Measurements from ENCODE around the gene KIF20A. TPM values are rescaled to one million over a fixed set of nuclear protein-coding genes. Genes with fewer than 3 reads are reported as not detected.
A peak's percentile ranks its signal among the peaks of the same experiment; 100 is the strongest.
"Not testable (repeated sequence)": the region's sequence is repeated elsewhere in the genome, so short reads cannot be mapped to it uniquely, and the experiment has no call there.

Gene KIF20A
- total and polyA plus RNA-seq, 4 experiments from 2014 or later: not detected

DNA sequence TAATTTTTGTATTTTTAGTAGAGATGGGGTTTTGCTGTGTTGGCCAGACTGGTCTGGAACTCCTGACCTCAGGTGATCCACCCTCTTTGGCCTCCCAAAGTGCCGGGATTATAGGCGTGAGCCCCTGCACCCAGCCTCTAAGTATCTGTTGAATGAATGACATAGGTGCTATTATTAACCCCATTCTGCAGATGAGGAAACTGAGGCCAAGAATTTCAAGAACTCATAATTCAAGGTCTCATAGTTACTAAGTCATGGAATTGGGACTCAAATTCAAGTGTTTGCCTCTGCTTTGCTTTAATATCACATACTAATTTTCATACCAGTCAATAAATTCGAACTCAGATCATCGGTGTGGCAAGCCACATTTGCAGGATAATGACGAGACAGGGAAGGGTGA, 1.9 kb downstream of the KIF20A start:
- no peak overlapping the region for H3K4me3 Mint-ChIP-seq
- no peaks in the 10 kb centered on the region for H3K9me3 ChIP-seq (ENCODE audit: control insufficient read depth in 1 of 2, low read length in 2 of 2)
- intact Hi-C loops (cut with micrococcal nuclease): no loop called here
- POLR2A ChIA-PET (ENCODE audit: partially characterized antibody): no interaction called here
- H3K4me3 ChIP-seq (ENCODE audit: low read length in 2 of 2): no peak overlapping the region
- no peaks in the 10 kb centered on the region for H3K27me3 Mint-ChIP-seq
- peaks cover 3 to 11% (median 7%) of the 10 kb centered on the region in 4 donors for H3K4me1 Mint-ChIP-seq
- CTCF ChIA-PET (ENCODE audit: partially characterized antibody): interaction anchor here (1.2 to 2.3 kb wide), 2 partner anchors 15 to 231 kb away, joined by 3 to 5 read pairs; no protein-coding TSS in a partner anchor
- H3K27ac Mint-ChIP-seq: no peak overlapping the region
- H3K27ac ChIP-seq (ENCODE audit: low read depth, low read length): no peak overlapping the region
- H3K27me3 ChIP-seq (ENCODE audit: insufficient read depth, low read length): no peaks in the 10 kb centered on the region
- no peaks in the 10 kb centered on the region for H3K36me3 ChIP-seq (ENCODE audit: insufficient read depth, low read length)
- peaks cover 0 to 23% of the 10 kb centered on the region in 2 donors for H3K36me3 Mint-ChIP-seq
- H3K4me1 ChIP-seq (ENCODE audit: insufficient read depth, low read length): peaks cover 15% of the 10 kb centered on the region
- no peak for DNase-seq
- H3K9me3 Mint-ChIP-seq: no peaks in the 10 kb centered on the region

DNA sequence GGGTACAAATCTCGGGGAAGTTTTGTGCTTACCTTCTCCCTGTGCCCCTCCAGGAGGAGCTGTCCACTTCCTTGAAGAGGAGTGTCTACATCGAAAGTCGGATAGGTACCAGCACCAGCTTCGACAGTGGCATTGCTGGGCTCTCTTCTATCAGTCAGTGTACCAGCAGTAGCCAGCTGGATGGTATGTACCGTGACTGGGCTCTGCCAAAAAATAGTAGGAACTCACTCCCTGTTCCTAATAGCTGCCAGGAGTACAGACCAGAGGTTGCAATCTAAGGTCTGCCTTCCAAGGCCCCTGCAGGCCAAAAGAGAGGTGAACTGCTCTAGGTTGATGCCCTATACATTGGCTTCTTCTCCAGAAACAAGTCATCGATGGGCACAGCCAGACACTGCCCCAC, 3.9 kb downstream of the KIF20A start:
- Histone ChIP-seq H3K9me3 (ENCODE audit: control insufficient read depth in 1 of 2, low read length in 2 of 2) (no peaks in the 10 kb centered on the region), H3K27me3 (ENCODE audit: insufficient read depth, low read length) (no peaks in the 10 kb centered on the region), H3K4me3 (ENCODE audit: low read length in 2 of 2) (no peak overlapping the region), H3K4me1 (ENCODE audit: insufficient read depth, low read length) (peaks cover 8% of the 10 kb centered on the region), H3K36me3 (ENCODE audit: insufficient read depth, low read length) (peaks cover 10% of the 10 kb centered on the region), H3K27ac (ENCODE audit: low read depth, low read length) (no peak overlapping the region)
- H3K27ac Mint-ChIP-seq: no peak overlapping the region
- no peak for DNase-seq
- ChIA-PET POLR2A (ENCODE audit: partially characterized antibody) (no interaction called here), CTCF (ENCODE audit: partially characterized antibody) (interaction anchor here (1.6 kb wide), 1 partner anchor 404 kb away, joined by 5 read pairs; no protein-coding TSS in a partner anchor)
- no peak overlapping the region for H3K4me3 Mint-ChIP-seq
- peaks cover 0 to 26% of the 10 kb centered on the region in 2 donors for H3K36me3 Mint-ChIP-seq
- H3K27me3 Mint-ChIP-seq: no peaks in the 10 kb centered on the region
- intact Hi-C loops (cut with micrococcal nuclease): no loop called here
- H3K9me3 Mint-ChIP-seq: no peaks in the 10 kb centered on the region
- H3K4me1 Mint-ChIP-seq: peaks cover 0 to 9% (median under 1%) of the 10 kb centered on the region in 4 donors

DNA sequence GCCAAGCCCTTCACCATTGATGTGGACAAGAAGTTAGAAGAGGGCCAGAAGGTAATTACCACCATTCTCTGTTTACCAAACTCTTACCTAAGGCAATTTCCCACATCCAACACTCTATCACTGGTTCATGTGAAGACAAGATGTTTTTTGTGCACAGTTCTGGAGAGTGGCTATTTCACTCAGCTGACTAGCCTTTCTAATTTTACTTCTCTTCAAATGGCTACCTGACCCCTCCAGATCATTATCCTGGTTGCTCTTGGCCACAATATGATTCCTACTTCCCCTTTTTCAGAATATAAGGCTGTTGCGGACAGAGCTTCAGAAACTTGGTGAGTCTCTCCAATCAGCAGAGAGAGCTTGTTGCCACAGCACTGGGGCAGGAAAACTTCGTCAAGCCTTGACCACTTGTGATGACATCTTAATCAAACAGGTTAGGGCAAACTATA, 7.1 kb downstream of the KIF20A start:
- H3K27ac Mint-ChIP-seq: peak overlapping the region in 2 of 7 donors; percentile 13 to 31
- H3K9me3 Mint-ChIP-seq: no peaks in the 10 kb centered on the region
- Histone ChIP-seq H3K36me3 (ENCODE audit: insufficient read depth, low read length) (peaks cover 35% of the 10 kb centered on the region), H3K4me3 (ENCODE audit: low read length in 2 of 2) (no peak overlapping the region), H3K27me3 (ENCODE audit: insufficient read depth, low read length) (no peaks in the 10 kb centered on the region), H3K27ac (ENCODE audit: low read depth, low read length) (no peak overlapping the region), H3K4me1 (ENCODE audit: insufficient read depth, low read length) (no peaks in the 10 kb centered on the region), H3K9me3 (ENCODE audit: control insufficient read depth in 1 of 2, low read length in 2 of 2) (no peaks in the 10 kb centered on the region)
- H3K4me3 Mint-ChIP-seq: no peak overlapping the region
- peaks cover 16 to 49% of the 10 kb centered on the region in 2 donors for H3K36me3 Mint-ChIP-seq
- intact Hi-C loops (cut with micrococcal nuclease): no loop called here
- no peaks in the 10 kb centered on the region for H3K4me1 Mint-ChIP-seq
- ChIA-PET CTCF (ENCODE audit: partially characterized antibody) (interaction anchor here (0.6 to 0.9 kb wide), 2 partner anchors 166 to 443 kb away, joined by 3 read pairs; partner anchors contain the start of gene KDM3B), POLR2A (ENCODE audit: partially characterized antibody) (no interaction called here)
- no peaks in the 10 kb centered on the region for H3K27me3 Mint-ChIP-seq
- DNase-seq: no peak

DNA sequence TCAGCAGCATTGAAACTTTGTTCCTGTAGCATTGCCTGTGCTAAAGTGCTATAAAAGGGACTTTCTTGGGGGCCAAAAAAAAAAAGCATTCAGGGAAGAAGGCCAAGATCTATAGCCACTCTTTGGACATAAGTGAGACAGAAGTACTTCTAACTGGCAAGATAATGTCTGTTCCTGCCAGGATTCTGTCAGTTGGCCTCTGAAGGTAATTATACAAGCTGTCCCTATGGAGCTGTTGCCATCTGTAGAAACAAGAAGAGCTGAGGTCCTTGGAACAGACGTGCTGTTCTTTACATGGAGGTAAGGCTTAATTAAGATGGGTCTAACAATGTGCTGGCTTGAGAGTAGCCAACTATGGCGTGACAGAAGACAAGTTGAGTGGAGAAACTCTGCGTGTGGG, 9.7 kb downstream of the KIF20A start:
- ChIA-PET POLR2A (ENCODE audit: partially characterized antibody) (no interaction called here), CTCF (ENCODE audit: partially characterized antibody) (interaction anchor here (0.6 to 2.5 kb wide), 2 partner anchors 8 to 10 kb away, joined by 3 to 9 read pairs; partner anchors contain the start of genes BRD8 and KIF20A)
- Histone ChIP-seq H3K27me3 (ENCODE audit: insufficient read depth, low read length) (no peaks in the 10 kb centered on the region), H3K36me3 (ENCODE audit: insufficient read depth, low read length) (peaks cover 54% of the 10 kb centered on the region), H3K4me1 (ENCODE audit: insufficient read depth, low read length) (no peaks in the 10 kb centered on the region), H3K9me3 (ENCODE audit: control insufficient read depth in 1 of 2, low read length in 2 of 2) (no peaks in the 10 kb centered on the region), H3K4me3 (ENCODE audit: low read length in 2 of 2) (no peak overlapping the region), H3K27ac (ENCODE audit: low read depth, low read length) (no peak overlapping the region)
- H3K27me3 Mint-ChIP-seq: no peaks in the 10 kb centered on the region
- no peak overlapping the region for H3K27ac Mint-ChIP-seq
- H3K4me1 Mint-ChIP-seq: no peaks in the 10 kb centered on the region
- H3K9me3 Mint-ChIP-seq: no peaks in the 10 kb centered on the region
- intact Hi-C loops (cut with micrococcal nuclease): no loop called here
- peaks cover 26 to 70% of the 10 kb centered on the region in 2 donors for H3K36me3 Mint-ChIP-seq
- no peak for DNase-seq
- no peak overlapping the region for H3K4me3 Mint-ChIP-seq

DNA sequence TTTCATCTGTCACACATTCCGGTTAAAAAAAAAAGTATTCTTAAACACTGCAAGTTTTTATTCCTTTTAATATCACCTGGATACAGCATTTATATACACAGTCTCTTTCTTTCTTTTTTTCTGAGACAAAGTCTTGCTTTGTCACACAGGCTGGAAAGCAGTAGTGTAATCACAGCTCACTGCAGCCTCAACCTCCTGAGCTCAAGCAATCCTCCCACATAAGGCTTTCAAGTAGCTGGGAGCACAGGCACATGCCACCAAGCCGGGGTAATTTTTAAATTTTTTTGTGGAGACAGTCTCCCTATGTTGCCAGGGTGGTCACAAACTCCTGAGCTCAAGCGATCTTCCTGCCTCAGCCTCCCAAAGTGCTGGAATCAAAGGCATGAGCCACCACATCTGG, 13.9 kb downstream of the KIF20A start:
- Histone ChIP-seq H3K27me3 (ENCODE audit: insufficient read depth, low read length) (no peaks in the 10 kb centered on the region), H3K36me3 (ENCODE audit: insufficient read depth, low read length) (peaks cover 55% of the 10 kb centered on the region), H3K4me1 (ENCODE audit: insufficient read depth, low read length) (no peaks in the 10 kb centered on the region), H3K4me3 (ENCODE audit: low read length in 2 of 2) (no peak overlapping the region), H3K9me3 (ENCODE audit: control insufficient read depth in 1 of 2, low read length in 2 of 2) (no peaks in the 10 kb centered on the region), H3K27ac (ENCODE audit: low read depth, low read length) (no peak overlapping the region)
- ChIA-PET POLR2A (ENCODE audit: partially characterized antibody) (no interaction called here), CTCF (ENCODE audit: partially characterized antibody) (no interaction called here)
- intact Hi-C loops (cut with micrococcal nuclease): no loop called here
- H3K4me3 Mint-ChIP-seq: no peak overlapping the region
- no peaks in the 10 kb centered on the region for H3K27me3 Mint-ChIP-seq
- H3K4me1 Mint-ChIP-seq: no peaks in the 10 kb centered on the region
- no peak overlapping the region for H3K27ac Mint-ChIP-seq
- peaks cover 43 to 60% of the 10 kb centered on the region in 2 donors for H3K36me3 Mint-ChIP-seq
- DNase-seq: no peak
- no peaks in the 10 kb centered on the region for H3K9me3 Mint-ChIP-seq

DNA sequence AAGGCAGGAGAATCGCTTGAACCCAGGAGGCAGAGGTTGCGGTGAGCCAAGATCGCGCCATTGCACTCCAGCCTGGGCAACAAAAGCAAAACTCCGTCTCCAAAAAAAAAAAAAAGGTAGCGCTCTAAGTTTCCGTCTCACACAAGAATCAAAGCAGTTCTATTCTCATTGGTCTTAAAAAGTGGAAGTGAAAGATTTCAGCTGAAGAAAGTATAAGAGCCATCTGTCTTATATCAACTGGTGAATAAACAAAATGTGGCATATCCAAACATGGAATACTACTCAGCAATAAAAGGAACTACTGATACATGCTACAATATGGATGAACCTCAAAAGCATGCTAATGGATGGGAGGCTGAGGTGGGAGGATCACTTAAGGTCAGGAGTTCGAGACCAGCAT, 14.9 kb downstream of the KIF20A start:
- H3K9me3 Mint-ChIP-seq; POLR2A ChIA-PET (ENCODE audit: partially characterized antibody); CTCF ChIA-PET (ENCODE audit: partially characterized antibody); H3K27me3 Mint-ChIP-seq; H3K27me3 ChIP-seq (ENCODE audit: insufficient read depth, low read length); H3K27ac ChIP-seq (ENCODE audit: low read depth, low read length); intact Hi-C loops (cut with micrococcal nuclease); H3K4me3 ChIP-seq (ENCODE audit: low read length in 2 of 2); H3K9me3 ChIP-seq (ENCODE audit: control insufficient read depth in 1 of 2, low read length in 2 of 2); H3K4me1 ChIP-seq (ENCODE audit: insufficient read depth, low read length); H3K4me1 Mint-ChIP-seq; H3K4me3 Mint-ChIP-seq; DNase-seq: not testable (repeated sequence)
- peaks cover 42 to 60% of the 10 kb centered on the region in 2 donors for H3K36me3 Mint-ChIP-seq
- H3K27ac Mint-ChIP-seq: peak overlapping the region in 2 of 7 donors; percentile 70 to 79
- peaks cover 54% of the 10 kb centered on the region for H3K36me3 ChIP-seq (ENCODE audit: insufficient read depth, low read length)

DNA sequence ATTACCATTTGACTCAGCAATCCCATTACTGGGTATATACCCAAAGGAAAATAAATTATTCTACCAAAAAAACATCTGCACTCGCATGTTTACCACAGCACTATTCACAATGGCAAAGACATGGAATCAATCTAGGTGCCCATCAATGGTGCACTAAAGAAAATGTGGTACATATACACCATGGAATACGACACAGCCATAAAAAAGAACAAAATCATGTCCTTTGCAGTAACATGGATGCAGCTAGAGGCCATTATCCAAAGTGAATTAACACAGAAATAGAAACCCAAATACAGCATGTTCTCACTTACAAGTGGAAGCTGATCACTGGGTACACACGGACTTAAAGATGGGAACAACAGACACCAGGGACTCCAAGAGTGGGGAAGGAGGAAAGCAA, 32.1 kb downstream of the KIF20A start:
- Histone ChIP-seq H3K4me1 (ENCODE audit: insufficient read depth, low read length) (peaks cover 25% of the 10 kb centered on the region), H3K9me3 (ENCODE audit: control insufficient read depth in 1 of 2, low read length in 2 of 2) (no peaks in the 10 kb centered on the region), H3K36me3 (ENCODE audit: insufficient read depth, low read length) (peaks cover 3% of the 10 kb centered on the region), H3K27ac (ENCODE audit: low read depth, low read length) (no peak overlapping the region), H3K27me3 (ENCODE audit: insufficient read depth, low read length) (no peaks in the 10 kb centered on the region), H3K4me3 (ENCODE audit: low read length in 2 of 2) (no peak overlapping the region)
- Mint-ChIP-seq H3K4me3 (peak overlapping the region in 5 of 8 donors; percentile 43 to 75 (median 48)), H3K4me1 (peaks cover 16 to 30% (median 23%) of the 10 kb centered on the region in 4 donors), H3K9me3 (no peaks in the 10 kb centered on the region), H3K27me3 (no peaks in the 10 kb centered on the region), H3K27ac (peak overlapping the region in 2 of 7 donors; percentile 7 to 52), H3K36me3 (peaks cover 5 to 20% of the 10 kb centered on the region in 2 donors)
- ChIA-PET POLR2A (ENCODE audit: partially characterized antibody) (interaction anchor here (0.6 kb wide), 1 partner anchor 121 kb away, joined by 3 read pairs; the partner anchor contains the start of gene CDC25C), CTCF (ENCODE audit: partially characterized antibody) (no interaction called here)
- intact Hi-C loops (cut with micrococcal nuclease): no loop called here
- no peak for DNase-seq
